CD4-positive, alpha-beta T cell (primary cell): ENCODE measurements around the gene KANSL1. TPM values are rescaled to one million over a fixed set of nuclear protein-coding genes. Genes with fewer than 3 reads are reported as not detected.

ENCODE experiments used
- ATAC-seq: fragments of 200-7000 bp; cut with Tn5 transposase; one replicate; pipeline ENCODE4 v1.10.0; 2022; ENCODE audit warnings: mild to moderate bottlenecking; ENCODE audit not compliant: poor library complexity
- CTCF ChIA-PET: fragments of 350-600 bp; sonication (Branson Sonifier 250); formaldehyde crosslinking; loops from one replicate; lab custom pipeline; 2021; ENCODE audit warnings: antibody characterized with exemption, inconsistent platforms; lab: Charles Lee
- POLR2A ChIA-PET: fragments of 350-600 bp; sonication (Branson Sonifier 250); formaldehyde crosslinking; loops from one replicate; lab custom pipeline; 2021; ENCODE audit warnings: antibody characterized with exemption, inconsistent platforms; lab: Charles Lee
- DNase-seq, 14 experiments: peaks; one replicate each; pipeline ENCODE4 v3.0.0-alpha.2; 2013 to 2020; ENCODE audit warnings: mixed read lengths in 2 of 14
- H3K27ac ChIP-seq, 2 donors: one replicate each; pipeline versions ENCODE4 v1.5.1 to v1.7.0; 2013; ENCODE audit warnings: low read length in 2 of 2, low read depth in 1 of 2, mild to moderate bottlenecking in 1 of 2
- H3K27me3 ChIP-seq, 2 experiments: 1 replicate in 1 of 2; 2 replicates in 1 of 2; pipeline versions ENCODE4 v1.6.1 to v1.7.0; 2013; ENCODE audit warnings: low read length in 2 of 2, control low read depth in 1 of 2, mild to moderate bottlenecking in 1 of 2, moderate library complexity in 1 of 2; ENCODE audit not compliant: insufficient read depth in 2 of 2, control insufficient read depth in 1 of 2
- H3K36me3 ChIP-seq: one replicate; pipeline ENCODE4 v1.6.1; 2013; ENCODE audit warnings: low read length, control low read depth; ENCODE audit not compliant: insufficient read depth
- H3K4me1 ChIP-seq: one replicate; pipeline ENCODE4 v1.6.1; 2013; ENCODE audit warnings: low read length, control low read depth; ENCODE audit not compliant: insufficient read depth
- H3K4me3 ChIP-seq: one replicate; pipeline ENCODE4 v1.5.1; 2013; ENCODE audit warnings: mild to moderate bottlenecking, low read length, moderate library complexity
- H3K9me3 ChIP-seq, 2 experiments: 1 replicate in 1 of 2; 2 replicates in 1 of 2; pipeline versions ENCODE4 v1.6.1 to v1.7.0; 2013; ENCODE audit warnings: low read length in 2 of 2, mild to moderate bottlenecking in 2 of 2, control low read depth in 1 of 2, moderate library complexity in 1 of 2; ENCODE audit not compliant: control insufficient read depth in 1 of 2, insufficient read depth in 1 of 2
- H3K27ac Mint-ChIP-seq: one replicate; pipeline ENCODE4 v1.8.0; 2020; ENCODE audit warnings: mixed read lengths
- H3K27me3 Mint-ChIP-seq: one replicate; pipeline ENCODE4 v1.8.0; 2021; ENCODE audit warnings: mixed read lengths
- H3K36me3 Mint-ChIP-seq: one replicate; pipeline ENCODE4 v1.8.0; 2021; ENCODE audit warnings: low read depth, mixed read lengths
- H3K4me1 Mint-ChIP-seq: one replicate; pipeline ENCODE4 v1.8.0; 2021; ENCODE audit warnings: low read depth, mixed read lengths
- H3K4me3 Mint-ChIP-seq: one replicate; pipeline ENCODE4 v1.8.0; 2020; ENCODE audit warnings: mild to moderate bottlenecking, mixed read lengths
- H3K9me3 Mint-ChIP-seq: one replicate; pipeline ENCODE4 v1.8.0; 2020; ENCODE audit warnings: mixed read lengths
- CTCF ChIP-seq: fragments of 200-600 bp; IDR thresholded peaks from one replicate; pipeline ENCODE4 v1.8.0; 2022; ENCODE audit warnings: antibody characterized with exemption, mild to moderate bottlenecking
- intact Hi-C, 2 experiments: fragments of 100-400 bp; cut with DNase I in 1 of 2; cut with micrococcal nuclease in 1 of 2; formaldehyde crosslinking; loops; one replicate each; pipeline versions ENCODE4 v1.15.1 to v1.9.0; 2023 to 2025; cut with DNase I, micrococcal nuclease
- total RNA-seq, 174 experiments: library from RNA in 2 of 174; stranded (reverse) in 2 of 174; gene quantifications; one replicate each; pipeline ENCODE4 v1.2.3 and lab custom pipeline; 2021 to 2026

KANSL1 gene
- total RNA-seq, 2 experiments from 2014 or later, result 122 to 125 TPM

- Mint-ChIP-seq H3K27ac (peak overlapping the region; percentile 75), H3K9me3 (no peaks in the 10 kb centered on the region)
- TF ChIP-seq CTCF, result no peak
These were observed 57.2 kb downstream of the KANSL1 start for GRCh38 chr17:46135879-46136563.

GRCh38 chr17:46135126-46135812 lies 58.0 kb downstream of the KANSL1 start:
- Mint-ChIP-seq H3K4me3 (peak overlapping the region; percentile 36), H3K27ac (peak overlapping the region; percentile 75), H3K36me3 (peaks cover 19% of the 10 kb centered on the region), H3K9me3 (no peaks in the 10 kb centered on the region), H3K4me1 (peaks cover 96% of the 10 kb centered on the region), H3K27me3 (no peaks in the 10 kb centered on the region)
- Histone ChIP-seq H3K36me3 (peaks cover 8% of the 10 kb centered on the region), H3K9me3 (no peaks in the 10 kb centered on the region), H3K27ac (no peak overlapping the region), H3K27me3 (no peaks in the 10 kb centered on the region), H3K4me1 (peaks cover 45% of the 10 kb centered on the region), H3K4me3 (no peak overlapping the region)
- intact Hi-C loops, result loop anchor here (5.0 kb wide), 2 partner anchors 33 to 57 kb away; partner anchors contain the start of gene KANSL1 (in 1 of the 2)
- ChIA-PET CTCF (interaction anchor here (0.7 to 2.2 kb wide), 5 partner anchors 36 to 89 kb away, joined by 3 to 7 read pairs (median 3); partner anchors contain the start of gene KANSL1), POLR2A (interaction anchor here (0.6 kb wide), 1 partner anchor 58 kb away, joined by 3 read pairs; the partner anchor contains the start of gene KANSL1)
- no peak for ATAC-seq
- TF ChIP-seq CTCF, result no peak
- no peak for DNase-seq

More at GRCh38 chr17:46135879-46136563, 57.2 kb downstream of the KANSL1 start:
- Histone ChIP-seq H3K4me1 (peaks cover 41% of the 10 kb centered on the region), H3K9me3 (no peaks in the 10 kb centered on the region), H3K4me3 (no peak overlapping the region), H3K27me3 (no peaks in the 10 kb centered on the region), H3K27ac (no peak overlapping the region), H3K36me3 (peaks cover 8% of the 10 kb centered on the region)
- DNase-seq, result no peak
- H3K4me3 Mint-ChIP-seq, result peak overlapping the region; percentile 11
- CTCF ChIA-PET, result interaction anchor here (0.7 to 2.2 kb wide), 6 partner anchors 10 to 57 kb away, joined by 3 to 7 read pairs (median 5); partner anchors contain the start of gene KANSL1
- no peaks in the 10 kb centered on the region for H3K27me3 Mint-ChIP-seq
- POLR2A ChIA-PET, result interaction anchor here (0.6 to 1.3 kb wide), 2 partner anchors 9 to 57 kb away, joined by 3 read pairs; partner anchors contain the start of gene KANSL1
- intact Hi-C loops, result loop anchor here (2.0 to 5.0 kb wide), 4 partner anchors 13 to 59 kb away; partner anchors contain the start of gene KANSL1 (in 1 of the 2)
- ATAC-seq, result no peak
- peaks cover 19% of the 10 kb centered on the region for H3K36me3 Mint-ChIP-seq
- H3K4me1 Mint-ChIP-seq, result peaks cover 96% of the 10 kb centered on the region

DNA sequence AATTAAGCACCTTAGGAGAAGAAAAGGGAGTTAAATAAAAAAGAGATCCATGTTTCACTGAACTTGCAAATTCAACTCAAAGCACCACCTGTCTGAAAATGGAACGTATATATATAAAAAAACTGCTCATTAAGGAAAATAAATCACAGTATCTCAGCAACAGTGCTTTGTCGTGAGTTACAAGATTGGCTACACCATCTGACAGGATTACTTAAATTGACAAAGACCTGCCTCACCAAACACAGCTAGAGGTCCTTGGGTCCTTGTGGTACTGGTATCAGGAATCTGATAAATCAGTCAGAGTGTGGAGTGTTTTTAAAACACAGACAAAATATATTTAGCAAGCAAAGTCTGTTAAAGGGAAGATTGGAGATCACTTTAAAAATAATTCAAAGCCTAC lies 63.9 kb downstream of the KANSL1 start:
- Mint-ChIP-seq H3K27me3 (no peaks in the 10 kb centered on the region), H3K4me3 (peak overlapping the region; percentile 14), H3K4me1 (peaks cover 95% of the 10 kb centered on the region), H3K9me3 (no peaks in the 10 kb centered on the region), H3K36me3 (peaks cover 11% of the 10 kb centered on the region), H3K27ac (peak overlapping the region; percentile 31)
- POLR2A ChIA-PET, result no interaction called here
- no peaks in the 10 kb centered on the region for H3K9me3 ChIP-seq
- peaks cover 49% of the 10 kb centered on the region for H3K4me1 ChIP-seq
- peaks cover 8% of the 10 kb centered on the region for H3K36me3 ChIP-seq
- intact Hi-C loops, result loop anchor here in 1 of 2 experiments (10.0 kb wide), 1 partner anchor 65 kb away; no protein-coding TSS in a partner anchor
- DNase-seq (no peak), ATAC-seq (no peak)
- no peak overlapping the region for H3K4me3 ChIP-seq
- TF ChIP-seq CTCF, result no peak
- no peaks in the 10 kb centered on the region for H3K27me3 ChIP-seq
- CTCF ChIA-PET, result interaction anchor here (1.7 kb wide), 1 partner anchor 14 kb away, joined by 4 read pairs; no protein-coding TSS in a partner anchor
- H3K27ac ChIP-seq, result no peak overlapping the region
